Measurements from ENCODE around the gene JMJD4.

The JMJD4 gene

GRCh38 chr1:227745568-227746265 is 10.6 kb upstream of the JMJD4 start:
- Histone ChIP-seq H3K36me3 (ENCODE audit: control insufficient read depth in 4 of 4, insufficient read depth in 4 of 4, low read length in 3 of 4) (peaks cover 4 to 28% (median 17%) of the 10 kb centered on the region in 4 experiments), H3K9me3 (ENCODE audit: control extremely low read depth in 1 of 5, control insufficient read depth in 4 of 5, insufficient read depth in 2 of 5, low read depth in 1 of 5, low read length in 4 of 5) (no peaks in the 10 kb centered on the region), H3K4me3 (ENCODE audit: control insufficient read depth in 1 of 7, extremely low read depth in 1 of 7, insufficient read depth in 4 of 7, low read depth in 2 of 7, low read length in 6 of 7) (no peak overlapping the region), H3K4me1 (ENCODE audit: control extremely low read depth in 1 of 4, control insufficient read depth in 4 of 4, insufficient read depth in 4 of 4, low read length in 3 of 4) (peaks cover 0 to 19% (median 8%) of the 10 kb centered on the region in 4 experiments), H3K27ac (ENCODE audit: insufficient read depth in 1 of 2, low read depth in 1 of 2, low read length in 2 of 2, poor library complexity in 1 of 2, severe bottlenecking in 2 of 2) (no peak overlapping the region), H3K27me3 (replicated peaks in 2 of 5; ENCODE audit: control insufficient read depth in 4 of 5, insufficient read depth in 5 of 5, low read length in 4 of 5) (no peaks in the 10 kb centered on the region)
- CTCF ChIA-PET: interaction anchor here (1.4 kb wide), 1 partner anchor 15 kb away, joined by 3 read pairs; no protein-coding TSS in a partner anchor
- POLR2A ChIA-PET: no interaction called here
- DNase-seq: no peak
- WGBS (ENCODE audit: insufficient coverage): 97% methylated on average over 11 of the region's 12 CpGs

- Histone ChIP-seq H3K9me3 (ENCODE audit: control extremely low read depth in 1 of 5, control insufficient read depth in 4 of 5, insufficient read depth in 2 of 5, low read depth in 1 of 5, low read length in 4 of 5) (no peaks in the 10 kb centered on the region), H3K4me1 (ENCODE audit: control extremely low read depth in 1 of 4, control insufficient read depth in 4 of 4, insufficient read depth in 4 of 4, low read length in 3 of 4) (peaks cover 0 to 19% (median 8%) of the 10 kb centered on the region in 4 experiments), H3K27me3 (replicated peaks in 2 of 5; ENCODE audit: control insufficient read depth in 4 of 5, insufficient read depth in 5 of 5, low read length in 4 of 5) (no peaks in the 10 kb centered on the region), H3K27ac (ENCODE audit: insufficient read depth in 1 of 2, low read depth in 1 of 2, low read length in 2 of 2, poor library complexity in 1 of 2, severe bottlenecking in 2 of 2) (no peak overlapping the region), H3K4me3 (ENCODE audit: control insufficient read depth in 1 of 7, extremely low read depth in 1 of 7, insufficient read depth in 4 of 7, low read depth in 2 of 7, low read length in 6 of 7) (no peak overlapping the region), H3K36me3 (ENCODE audit: control insufficient read depth in 4 of 4, insufficient read depth in 4 of 4, low read length in 3 of 4) (peaks cover 4 to 19% (median 13%) of the 10 kb centered on the region in 4 experiments)
- whole genome bisulfite sequencing (ENCODE audit: insufficient coverage): 73% methylated on average over 7 of the region's 8 CpGs
- ChIA-PET CTCF (interaction anchor here (1.2 kb wide), 1 partner anchor 14 kb away, joined by 3 read pairs; no protein-coding TSS in a partner anchor), POLR2A (no interaction called here)
- DNase-seq: no peak
Observed at GRCh38 chr1:227744668-227745067, 9.6 kb upstream of the JMJD4 start.

GRCh38 chr1:227742738-227743715 is 7.9 kb upstream of the JMJD4 start:
- Histone ChIP-seq H3K9me3 (ENCODE audit: control extremely low read depth in 1 of 5, control insufficient read depth in 4 of 5, insufficient read depth in 2 of 5, low read depth in 1 of 5, low read length in 4 of 5) (no peaks in the 10 kb centered on the region), H3K36me3 (ENCODE audit: control insufficient read depth in 4 of 4, insufficient read depth in 4 of 4, low read length in 3 of 4) (peaks cover 2 to 10% (median 8%) of the 10 kb centered on the region in 4 experiments), H3K4me1 (ENCODE audit: control extremely low read depth in 1 of 4, control insufficient read depth in 4 of 4, insufficient read depth in 4 of 4, low read length in 3 of 4) (peaks cover 0 to 11% (median 8%) of the 10 kb centered on the region in 4 experiments), H3K4me3 (ENCODE audit: control insufficient read depth in 1 of 7, extremely low read depth in 1 of 7, insufficient read depth in 4 of 7, low read depth in 2 of 7, low read length in 6 of 7) (no peak overlapping the region), H3K27me3 (replicated peaks in 2 of 5; ENCODE audit: control insufficient read depth in 4 of 5, insufficient read depth in 5 of 5, low read length in 4 of 5) (no peaks in the 10 kb centered on the region), H3K27ac (ENCODE audit: insufficient read depth in 1 of 2, low read depth in 1 of 2, low read length in 2 of 2, poor library complexity in 1 of 2, severe bottlenecking in 2 of 2) (no peak overlapping the region)
- 98% methylated on average over 15 of the region's 18 CpGs for WGBS (ENCODE audit: insufficient coverage)
- no peak for DNase-seq
- ChIA-PET POLR2A (no interaction called here), CTCF (interaction anchor here (0.8 to 1.4 kb wide), 4 partner anchors 12 to 45 kb away, joined by 3 to 4 read pairs (median 4); no protein-coding TSS in a partner anchor)

- no peak overlapping the region for H3K4me3 ChIP-seq (ENCODE audit: control insufficient read depth in 1 of 7, extremely low read depth in 1 of 7, insufficient read depth in 4 of 7, low read depth in 2 of 7, low read length in 6 of 7)
- no peaks in the 10 kb centered on the region for H3K27me3 ChIP-seq (replicated peaks in 2 of 5; ENCODE audit: control insufficient read depth in 4 of 5, insufficient read depth in 5 of 5, low read length in 4 of 5)
- no peak for DNase-seq
- peaks cover 0 to 11% (median 8%) of the 10 kb centered on the region in 4 experiments for H3K4me1 ChIP-seq (ENCODE audit: control extremely low read depth in 1 of 4, control insufficient read depth in 4 of 4, insufficient read depth in 4 of 4, low read length in 3 of 4)
- H3K36me3 ChIP-seq (ENCODE audit: control insufficient read depth in 4 of 4, insufficient read depth in 4 of 4, low read length in 3 of 4): peaks cover 0 to 7% (median 4%) of the 10 kb centered on the region in 4 experiments
- POLR2A ChIA-PET: no interaction called here
- CTCF ChIA-PET: no interaction called here
- no peaks in the 10 kb centered on the region for H3K9me3 ChIP-seq (ENCODE audit: control extremely low read depth in 1 of 5, control insufficient read depth in 4 of 5, insufficient read depth in 2 of 5, low read depth in 1 of 5, low read length in 4 of 5)
- 92% methylated on average over 12 of the region's 17 CpGs for WGBS (ENCODE audit: insufficient coverage)
- H3K27ac ChIP-seq (ENCODE audit: insufficient read depth in 1 of 2, low read depth in 1 of 2, low read length in 2 of 2, poor library complexity in 1 of 2, severe bottlenecking in 2 of 2): no peak overlapping the region
Observed at GRCh38 chr1:227741166-227741870, 6.2 kb upstream of the JMJD4 start.

DNA sequence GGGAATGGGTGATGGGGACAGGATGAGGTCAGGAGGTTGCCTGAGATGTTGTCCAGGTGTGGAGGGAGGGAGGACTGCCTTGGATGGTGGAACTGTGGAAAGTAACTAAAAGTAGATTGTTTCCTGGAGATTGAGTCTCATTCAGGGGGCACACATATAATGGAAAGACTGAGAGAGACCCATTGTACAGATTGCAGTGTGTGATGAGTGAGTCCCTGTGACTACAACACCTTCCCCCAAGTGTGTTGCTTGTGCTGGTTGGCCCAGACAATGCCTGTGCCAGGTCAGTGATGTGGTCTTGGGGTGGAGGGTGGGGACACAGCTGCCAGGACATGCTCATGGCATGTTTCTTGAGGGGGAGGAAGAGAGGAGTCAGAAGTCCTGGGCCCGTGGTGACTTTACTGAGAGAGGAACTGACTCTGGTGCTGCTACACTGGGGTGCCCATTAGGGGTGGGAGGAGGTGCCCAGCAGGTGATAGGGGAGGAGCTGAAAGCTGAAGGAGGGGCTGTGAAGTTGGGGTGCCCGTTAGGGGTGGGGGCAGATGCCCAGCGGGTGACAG is 5.4 kb upstream of the JMJD4 start:
- ChIA-PET POLR2A (no interaction called here), CTCF (no interaction called here)
- no peak overlapping the region for H3K4me3 ChIP-seq (ENCODE audit: control insufficient read depth in 1 of 7, extremely low read depth in 1 of 7, insufficient read depth in 4 of 7, low read depth in 2 of 7, low read length in 6 of 7)
- peaks cover 0 to 7% (median 3%) of the 10 kb centered on the region in 4 experiments for H3K36me3 ChIP-seq (ENCODE audit: control insufficient read depth in 4 of 4, insufficient read depth in 4 of 4, low read length in 3 of 4)
- H3K27ac ChIP-seq (ENCODE audit: insufficient read depth in 1 of 2, low read depth in 1 of 2, low read length in 2 of 2, poor library complexity in 1 of 2, severe bottlenecking in 2 of 2): no peak overlapping the region
- H3K27me3 ChIP-seq (replicated peaks in 2 of 5; ENCODE audit: control insufficient read depth in 4 of 5, insufficient read depth in 5 of 5, low read length in 4 of 5): no peaks in the 10 kb centered on the region
- peaks cover 0 to 18% (median 15%) of the 10 kb centered on the region in 4 experiments for H3K4me1 ChIP-seq (ENCODE audit: control extremely low read depth in 1 of 4, control insufficient read depth in 4 of 4, insufficient read depth in 4 of 4, low read length in 3 of 4)
- WGBS (ENCODE audit: insufficient coverage): 93% methylated on average over 3 of the region's 3 CpGs
- DNase-seq: no peak
- no peaks in the 10 kb centered on the region for H3K9me3 ChIP-seq (ENCODE audit: control extremely low read depth in 1 of 5, control insufficient read depth in 4 of 5, insufficient read depth in 2 of 5, low read depth in 1 of 5, low read length in 4 of 5)

DNA sequence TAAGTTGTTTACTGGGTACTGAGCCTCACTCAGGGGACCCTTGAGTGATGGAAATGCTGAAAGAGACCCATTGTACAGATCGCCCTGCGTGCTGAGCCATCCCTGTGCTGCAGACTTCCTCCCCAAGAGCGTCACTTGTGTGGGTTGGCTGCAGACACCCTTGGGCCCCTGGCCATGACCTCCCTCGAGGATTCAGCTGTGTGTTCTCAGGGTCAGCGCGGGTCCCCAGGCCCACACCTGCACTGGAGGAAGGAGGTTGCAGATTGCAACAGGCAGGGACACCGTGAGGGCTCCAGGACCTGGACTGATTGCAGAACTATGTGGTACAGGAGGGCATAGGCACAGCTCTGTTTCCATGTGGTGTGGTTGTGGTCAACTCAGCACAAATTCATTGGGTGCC is 4.5 kb upstream of the JMJD4 start:
- Histone ChIP-seq H3K9me3 (ENCODE audit: control extremely low read depth in 1 of 5, control insufficient read depth in 4 of 5, insufficient read depth in 2 of 5, low read depth in 1 of 5, low read length in 4 of 5) (no peaks in the 10 kb centered on the region), H3K27ac (ENCODE audit: insufficient read depth in 1 of 2, low read depth in 1 of 2, low read length in 2 of 2, poor library complexity in 1 of 2, severe bottlenecking in 2 of 2) (no peak overlapping the region), H3K36me3 (ENCODE audit: control insufficient read depth in 4 of 4, insufficient read depth in 4 of 4, low read length in 3 of 4) (peaks cover 0 to 7% (median 3%) of the 10 kb centered on the region in 4 experiments), H3K27me3 (replicated peaks in 2 of 5; ENCODE audit: control insufficient read depth in 4 of 5, insufficient read depth in 5 of 5, low read length in 4 of 5) (no peaks in the 10 kb centered on the region), H3K4me1 (ENCODE audit: control extremely low read depth in 1 of 4, control insufficient read depth in 4 of 4, insufficient read depth in 4 of 4, low read length in 3 of 4) (peaks cover 0 to 17% (median 14%) of the 10 kb centered on the region in 4 experiments), H3K4me3 (ENCODE audit: control insufficient read depth in 1 of 7, extremely low read depth in 1 of 7, insufficient read depth in 4 of 7, low read depth in 2 of 7, low read length in 6 of 7) (no peak overlapping the region)
- no peak for DNase-seq
- 98% methylated on average over 7 of the region's 7 CpGs for WGBS (ENCODE audit: insufficient coverage)
- ChIA-PET CTCF (no interaction called here), POLR2A (no interaction called here)

Measured in common myeloid progenitor, CD34-positive (primary cell).